ENCODE results near the gene WDFY4.

WDFY4 gene

DNA sequence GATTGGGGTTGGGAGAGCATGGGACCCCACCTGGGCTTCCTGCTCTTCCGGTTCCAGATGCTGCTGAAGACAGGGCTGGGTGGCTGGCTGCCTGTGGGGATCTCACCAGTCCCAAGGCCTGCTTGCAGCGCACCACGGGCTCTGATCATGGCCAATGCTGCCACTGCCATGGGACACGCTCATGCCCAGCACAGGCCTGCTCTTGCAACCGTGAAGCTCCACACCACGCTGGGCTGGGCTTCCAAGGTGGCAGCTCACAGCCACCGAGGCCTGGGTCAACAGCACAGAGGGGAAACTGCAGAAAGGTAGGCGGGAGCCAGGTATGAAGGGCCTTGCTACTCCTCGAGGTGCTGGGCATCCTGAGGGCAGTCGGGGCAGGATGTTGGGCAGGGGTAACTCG lies 327.1 kb downstream of the WDFY4 start:
- DNase-seq (ENCODE audit: low read depth in 1 of 2, low spot score in 1 of 2) = no peak

DNA sequence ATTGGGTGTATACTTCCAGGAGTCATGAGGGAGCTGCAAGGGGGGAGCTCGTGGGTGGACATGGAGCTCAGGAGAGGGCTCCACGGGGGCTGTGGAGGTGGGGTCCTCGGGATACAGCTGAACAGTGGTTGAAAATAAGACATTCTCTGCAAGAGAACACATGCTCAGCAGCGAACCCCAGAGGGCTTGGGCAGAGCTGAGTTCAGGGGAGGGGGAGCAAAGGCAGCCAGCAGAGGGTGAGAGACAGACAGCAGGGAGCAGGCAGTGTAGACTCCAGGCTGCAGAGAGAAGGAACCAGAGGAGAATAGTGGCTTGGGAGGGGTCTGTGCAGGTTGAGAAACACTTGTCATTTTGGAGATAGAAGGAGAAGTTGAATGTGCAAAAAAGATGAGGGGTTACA lies 327.9 kb downstream of the WDFY4 start:
- DNase-seq (ENCODE audit: low read depth in 1 of 2, low spot score in 1 of 2) = no peak

DNA sequence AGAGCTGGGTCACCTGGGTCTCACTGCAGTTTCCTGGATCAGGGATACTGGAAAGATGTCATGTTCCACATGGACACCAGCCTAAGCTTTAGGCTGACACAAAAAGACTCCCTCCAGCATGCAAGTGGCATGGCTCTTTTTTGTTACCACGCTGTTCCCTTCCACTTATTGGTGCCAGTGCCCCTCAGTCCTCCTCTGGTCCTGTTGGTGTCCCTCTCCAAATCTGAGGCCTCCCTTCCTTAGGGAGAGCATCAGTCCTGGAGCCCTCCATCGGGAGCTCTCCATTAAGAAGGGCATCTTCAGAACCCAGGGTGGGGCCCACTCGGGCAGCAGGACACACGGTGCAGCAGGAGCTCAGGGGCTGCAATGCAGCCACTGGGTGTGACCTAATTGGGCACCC lies 331.0 kb downstream of the WDFY4 start:
- DNase-seq (ENCODE audit: low read depth in 1 of 2, low spot score in 1 of 2) = no peak

DNA sequence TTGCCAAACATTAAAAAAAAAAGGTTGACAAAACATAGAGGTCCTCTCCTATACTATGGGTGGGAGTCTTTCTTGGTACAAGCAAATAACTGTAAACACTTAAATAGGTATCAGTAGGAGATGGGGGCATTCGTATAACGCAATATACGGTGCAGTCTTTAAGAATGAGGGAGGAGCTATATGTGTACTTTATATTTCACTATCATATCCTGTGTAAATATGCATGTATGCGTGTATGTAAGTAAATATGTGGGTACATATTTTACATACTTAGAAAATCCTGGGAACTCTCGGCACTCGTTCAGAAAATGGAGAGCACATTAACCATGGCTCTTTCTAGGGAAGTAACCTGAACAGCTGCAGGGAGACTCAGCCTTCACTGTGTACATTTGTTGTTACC lies 337.0 kb downstream of the WDFY4 start:
- no peak for DNase-seq (ENCODE audit: low read depth in 1 of 2, low spot score in 1 of 2)

DNA sequence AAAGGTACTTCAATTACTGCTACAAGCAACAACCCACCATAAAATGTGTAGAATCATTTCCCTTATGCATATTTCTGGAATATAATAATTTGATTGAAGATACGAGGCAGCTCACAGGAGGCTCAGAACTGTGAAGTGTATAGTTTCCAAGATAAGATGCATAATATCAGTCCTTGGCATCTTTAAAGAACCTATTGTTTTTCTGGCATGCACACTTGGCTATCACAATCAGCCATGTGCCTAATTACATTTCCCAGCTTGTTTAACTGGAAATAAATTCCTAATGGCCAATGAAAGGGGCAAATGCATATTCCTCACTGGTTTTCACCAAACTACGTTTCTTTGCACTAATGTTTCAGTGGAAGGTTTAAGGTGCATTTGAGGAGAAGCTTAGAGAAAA lies 338.4 kb downstream of the WDFY4 start:
- no peak for DNase-seq (ENCODE audit: low read depth in 1 of 2, low spot score in 1 of 2)

DNA sequence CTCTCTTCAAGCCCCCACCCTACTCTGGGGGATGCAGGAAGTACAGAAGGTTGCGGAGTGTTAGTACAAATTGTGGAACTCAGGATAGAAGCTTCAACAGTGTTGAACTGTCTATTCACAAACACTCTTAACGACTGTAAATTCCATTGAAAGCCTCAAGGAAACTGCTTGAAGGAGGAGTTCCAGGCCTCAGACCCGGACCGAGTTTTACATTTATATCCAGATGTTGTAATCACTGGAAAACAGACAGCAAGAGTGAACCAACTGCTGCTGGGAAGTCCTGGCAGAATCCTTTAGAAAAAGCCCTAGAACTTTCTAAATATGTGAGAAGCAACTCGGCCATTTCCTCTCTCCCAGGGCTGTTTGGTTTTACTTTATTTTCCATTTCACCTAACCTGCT lies 339.1 kb downstream of the WDFY4 start:
- DNase-seq (ENCODE audit: low read depth in 1 of 2, low spot score in 1 of 2) = no peak

DNA sequence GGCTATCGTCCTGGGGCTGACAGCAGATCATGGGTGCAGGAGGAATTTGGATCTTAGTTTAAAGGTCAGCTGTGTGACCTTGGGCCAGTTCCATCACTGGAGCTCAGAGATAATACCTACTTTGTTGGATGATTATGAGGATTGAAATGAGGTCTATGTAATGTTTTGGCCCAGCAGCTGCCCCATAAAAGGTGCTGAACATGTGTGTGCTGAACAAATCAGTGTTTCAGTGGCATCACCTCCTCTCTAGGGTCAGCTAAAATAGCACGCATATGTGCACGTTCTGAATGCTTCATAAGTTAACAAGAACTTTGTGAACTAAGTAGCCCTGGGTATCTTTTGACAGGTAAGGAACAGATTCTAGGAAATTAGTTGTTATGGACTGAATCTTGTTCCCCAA lies 339.8 kb downstream of the WDFY4 start:
- DNase-seq (ENCODE audit: low read depth in 1 of 2, low spot score in 1 of 2) = no peak

DNA sequence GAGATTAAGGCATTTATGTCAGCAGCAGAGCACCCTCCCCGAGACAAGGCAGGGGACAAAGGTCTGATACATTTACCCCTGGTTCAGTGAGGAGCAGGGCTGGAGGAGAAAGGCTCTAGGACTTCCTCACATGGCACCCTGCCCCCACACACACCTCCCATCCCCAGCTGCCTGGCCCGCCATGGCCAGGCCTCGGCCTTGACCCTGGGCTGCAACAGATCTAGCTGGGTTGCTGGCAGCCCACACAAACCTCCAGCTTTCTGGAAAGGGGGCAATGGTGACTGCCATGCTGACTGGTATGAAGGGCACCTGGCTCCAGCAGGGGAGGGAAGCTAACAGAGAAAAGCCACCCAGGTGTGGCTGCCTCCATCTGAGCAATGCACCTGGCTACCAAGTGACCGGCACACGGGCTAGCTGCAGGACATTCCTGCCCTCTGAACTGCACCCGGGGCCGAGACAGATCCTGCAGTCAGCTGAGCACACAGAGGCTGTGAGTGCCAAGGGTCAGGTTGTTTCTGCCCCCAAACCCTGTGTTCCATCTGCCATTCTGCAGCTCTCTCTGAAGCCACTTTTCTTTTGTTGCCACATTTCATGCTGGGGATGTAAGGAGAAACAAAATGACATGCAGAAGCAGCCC lies 340.8 kb downstream of the WDFY4 start:
- no peak for DNase-seq (ENCODE audit: low read depth in 1 of 2, low spot score in 1 of 2)

DNA sequence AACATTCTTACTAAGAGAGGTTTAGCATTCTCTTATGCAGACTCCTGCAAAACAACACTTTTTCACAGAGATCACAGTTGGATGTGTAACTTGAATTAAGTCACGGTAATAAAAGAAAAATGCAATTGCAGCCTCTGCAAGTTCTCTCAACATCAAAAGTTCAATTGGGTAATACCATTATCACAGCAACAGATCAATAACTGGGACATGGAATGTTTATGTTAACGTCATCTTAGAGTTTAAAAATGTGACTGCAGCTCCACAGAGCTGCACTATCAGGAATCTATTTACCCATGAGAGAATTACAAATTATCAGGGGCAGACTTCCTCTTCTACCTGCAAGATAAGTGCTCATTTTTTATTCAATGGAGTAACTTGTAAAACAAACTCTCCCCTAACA lies 344.0 kb downstream of the WDFY4 start:
- no peak for DNase-seq (ENCODE audit: low read depth in 1 of 2, low spot score in 1 of 2)

DNA sequence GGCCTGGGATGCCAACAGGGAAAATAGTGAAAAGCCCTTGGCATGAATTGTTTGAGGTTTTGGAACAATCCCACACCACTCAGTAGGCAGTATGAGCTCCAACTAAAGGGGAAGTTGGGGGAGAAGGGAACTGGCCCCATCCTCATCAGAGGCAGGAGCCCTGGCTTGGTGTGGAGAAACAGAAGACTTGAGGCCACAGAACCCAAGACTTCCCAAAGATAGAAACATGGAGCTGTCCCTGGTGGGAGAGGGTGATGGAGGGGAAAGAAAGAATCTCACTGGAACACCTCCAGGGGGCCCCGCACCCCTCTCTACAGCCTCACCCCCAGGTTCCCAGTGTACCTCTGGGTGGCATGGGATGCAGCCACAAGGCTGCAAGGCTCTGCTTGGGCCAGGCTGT lies 345.0 kb downstream of the WDFY4 start:
- no peak for DNase-seq (ENCODE audit: low read depth in 1 of 2, low spot score in 1 of 2)

Data from activated CD4-positive, alpha-beta T cell treated with anti-CD3 and anti-CD28 coated beads, Interleukin-2, amount 50 U/mL, for 24 hours (primary cell).